GM18505 (cell line): ENCODE measurements around the gene INHBB.

Source experiments
- ATAC-seq: cut with Tn5 transposase; IDR thresholded peaks from one replicate; pipeline ENCODE4 v1.9.1; 2021; ENCODE audit not compliant: unreplicated experiment
- POLR2A ChIP-seq: IDR thresholded peaks from 4 replicates; pipeline ENCODE4 v1.6.1; 2011; ENCODE audit warnings: borderline replicate concordance; ENCODE audit not compliant: insufficient read depth, insufficient read length; ENCODE audit errors: extremely low read depth

The INHBB gene

DNA sequence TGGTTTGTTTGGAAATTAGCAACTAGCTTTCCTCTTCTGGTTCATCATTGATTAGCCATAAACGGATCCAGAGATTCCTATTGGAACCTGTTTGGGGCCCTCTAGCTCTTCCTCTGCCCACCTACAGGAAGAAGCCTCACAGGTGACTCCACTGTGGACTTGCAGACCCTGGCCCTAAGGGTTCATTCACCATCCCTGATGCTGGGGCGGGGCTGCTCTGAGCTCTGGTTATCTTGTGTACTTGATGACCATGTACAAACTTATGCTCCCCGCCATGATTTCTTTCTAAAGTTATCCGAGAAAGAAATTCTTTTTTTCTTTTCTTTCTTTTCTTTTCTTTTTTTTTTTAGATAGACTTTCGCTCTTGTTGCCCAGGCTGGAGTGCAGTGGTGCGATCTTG, 33.9 kb upstream of the INHBB start:
- no peak for TF ChIP-seq POLR2A
- ATAC-seq = no peak

DNA sequence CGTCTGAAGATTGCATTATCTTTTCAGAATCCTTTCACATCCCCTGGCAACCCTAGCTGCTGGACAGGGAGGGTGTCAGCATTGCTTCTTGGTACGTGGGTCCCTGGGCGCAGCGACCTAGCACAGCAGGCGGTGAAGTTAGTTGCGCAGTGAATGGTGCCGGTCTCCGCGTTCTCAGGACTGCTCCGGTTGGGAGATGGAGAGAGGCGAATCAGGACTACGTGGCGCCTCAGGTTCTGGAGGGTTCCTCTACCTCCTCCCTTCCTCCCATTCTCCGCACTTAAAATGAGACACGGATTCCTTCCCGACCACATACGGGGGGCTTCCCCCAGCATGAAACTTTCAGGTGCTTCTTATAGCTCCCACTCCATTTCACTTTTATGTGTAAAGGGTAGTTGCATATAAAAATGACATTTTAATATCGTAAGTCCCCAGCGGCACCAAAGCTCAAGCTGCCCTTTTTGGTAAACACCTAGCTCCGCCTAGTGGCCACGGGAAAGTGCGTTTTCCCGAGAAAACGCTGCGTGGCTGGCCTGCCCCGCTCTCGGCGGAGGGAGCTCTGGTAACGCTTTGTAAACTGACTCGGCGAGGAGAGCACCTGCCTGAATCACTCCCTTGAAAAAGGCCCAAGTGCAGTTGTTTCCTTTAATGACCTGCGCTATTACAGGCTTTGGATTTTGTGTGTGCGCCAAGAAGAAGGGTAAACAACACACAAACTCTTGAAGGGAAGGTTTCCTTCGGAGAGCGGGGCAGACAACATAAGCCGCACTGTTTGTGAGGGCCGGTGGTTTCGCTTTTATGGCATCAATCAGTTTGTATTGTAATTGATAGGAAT, 32.9 kb upstream of the INHBB start:
- no peak for ATAC-seq
- TF ChIP-seq POLR2A = no peak

DNA sequence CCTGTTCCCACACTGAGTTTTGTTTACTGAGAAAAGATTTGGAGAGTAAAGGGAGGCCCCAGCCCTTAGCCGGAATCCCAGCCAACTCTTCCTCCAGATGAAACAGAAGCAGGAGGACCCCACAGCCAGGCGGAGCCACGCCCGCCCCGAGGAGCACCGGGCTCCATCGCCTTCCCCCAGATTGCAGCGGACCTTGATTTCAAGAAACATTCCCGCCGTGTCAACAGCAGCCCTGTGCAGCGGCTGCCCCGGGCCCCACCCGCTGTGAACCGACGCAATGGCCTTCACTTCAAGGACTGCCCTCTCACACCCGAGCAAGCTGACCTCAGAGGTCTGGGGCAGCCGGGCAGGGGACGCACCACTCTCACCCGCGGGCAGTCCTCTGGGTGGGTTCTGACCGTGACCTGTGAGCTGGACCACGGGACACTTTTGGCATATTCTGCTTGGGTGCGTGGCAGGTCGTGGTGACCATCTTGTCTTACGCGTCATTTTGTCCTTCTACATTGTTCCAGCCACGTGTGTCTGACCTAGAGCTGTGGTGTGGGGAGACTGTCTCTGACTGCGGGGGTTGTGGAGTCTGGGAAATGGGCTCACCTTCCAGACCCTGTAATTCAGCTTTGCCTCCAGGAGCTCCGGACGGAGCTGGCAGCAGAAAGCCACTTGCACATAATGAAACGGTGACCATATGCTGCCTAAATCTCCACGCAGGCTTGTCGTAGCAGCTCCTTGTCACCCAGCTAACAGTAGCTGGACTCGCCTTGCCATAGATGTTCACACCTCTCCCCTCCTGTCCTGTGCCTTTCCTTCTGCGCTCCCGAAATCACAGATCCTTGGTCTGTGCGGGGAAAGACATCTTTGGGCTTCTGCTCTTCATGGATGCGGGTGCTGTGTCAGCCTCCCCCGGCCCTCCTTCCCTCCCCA, 32.0 kb upstream of the INHBB start:
- ATAC-seq = no peak

DNA sequence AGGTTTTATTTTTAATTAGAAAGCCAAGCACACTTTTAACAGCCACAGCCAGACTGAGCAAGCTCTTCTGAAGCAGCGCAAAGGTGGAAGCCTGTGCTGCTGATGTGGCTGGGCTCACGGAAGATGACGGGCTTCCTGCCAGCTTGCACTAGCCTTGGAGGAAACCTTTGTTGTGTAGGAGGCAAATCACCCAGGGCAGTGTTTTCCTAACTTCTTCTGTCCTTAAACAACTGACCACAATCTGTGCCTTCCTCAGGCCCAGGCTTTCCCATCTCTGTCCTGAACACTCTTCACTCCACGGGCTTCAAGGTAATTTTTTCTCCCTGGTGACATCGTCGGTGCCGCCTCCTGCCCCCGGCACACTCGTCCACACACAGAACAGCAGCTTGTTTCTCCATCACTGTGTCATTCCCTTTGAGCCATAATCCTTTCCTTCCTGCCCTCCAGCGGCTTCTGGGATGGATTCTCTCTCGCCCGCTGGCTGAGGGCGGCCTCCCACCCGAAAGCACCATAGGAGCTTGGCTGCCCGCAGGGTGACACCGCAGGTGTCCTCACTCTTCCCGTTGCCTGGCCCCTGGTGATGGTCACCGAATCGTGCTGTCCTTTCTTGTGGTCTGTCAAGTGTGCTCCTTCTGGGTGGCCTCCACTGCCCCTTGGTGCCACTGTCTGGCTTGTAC, 31.1 kb upstream of the INHBB start:
- ATAC-seq = no peak
- TF ChIP-seq POLR2A = no peak

More for the DNA sequence above, 32.0 kb upstream of the INHBB start:
- no peak for TF ChIP-seq POLR2A

DNA sequence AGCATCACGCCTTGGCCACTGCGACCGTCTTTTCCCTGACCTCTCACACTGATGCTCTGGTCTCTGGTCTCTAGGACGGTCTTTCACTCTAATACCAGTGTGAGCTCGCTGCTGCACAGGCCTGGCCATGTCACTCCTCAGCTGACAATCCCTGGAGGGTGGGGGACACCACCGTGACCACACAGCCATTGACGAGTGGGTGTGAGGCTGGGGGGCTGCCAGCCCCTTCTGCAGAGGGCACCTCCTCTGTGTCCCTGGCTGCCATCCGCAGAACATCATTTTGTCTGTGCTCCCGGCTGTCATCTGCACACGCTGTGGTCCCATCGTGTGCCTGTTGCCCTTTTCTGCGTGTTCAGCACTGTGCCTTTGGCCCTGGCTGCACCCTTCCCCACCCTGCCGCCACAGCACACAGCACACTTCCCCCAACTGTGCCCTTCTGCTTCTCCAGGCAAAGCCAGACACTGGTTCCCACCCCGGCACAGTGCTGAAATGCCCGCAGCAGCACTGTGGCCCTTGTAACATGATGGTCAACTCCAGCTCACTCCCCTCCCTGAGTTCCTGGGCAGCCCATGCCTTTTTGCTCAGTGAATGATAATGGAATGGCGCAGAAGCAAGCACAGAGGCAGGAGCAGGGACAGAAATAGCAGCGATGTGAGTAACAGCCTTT, 30.4 kb upstream of the INHBB start:
- no peak for ATAC-seq
- no peak for TF ChIP-seq POLR2A

DNA sequence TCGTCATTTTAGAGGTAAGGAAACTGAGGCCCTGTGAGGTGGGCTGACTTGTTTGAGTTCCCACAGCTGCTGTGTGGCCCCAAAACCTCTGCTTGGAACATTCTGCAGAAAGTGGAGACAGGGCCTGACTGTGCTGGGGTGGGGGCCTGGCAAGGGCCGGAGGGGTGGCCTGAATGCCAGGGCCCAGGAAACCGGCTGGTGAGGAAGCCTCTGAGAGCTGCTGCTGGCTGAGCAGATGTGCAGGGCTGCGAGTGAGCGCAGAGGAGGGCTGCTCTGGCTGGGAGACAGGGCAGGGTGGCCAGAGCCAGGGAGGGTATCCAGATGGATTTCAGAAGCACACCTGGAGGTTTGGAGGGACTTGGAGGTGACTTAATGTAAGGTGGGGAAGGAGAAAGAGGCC, 29.9 kb upstream of the INHBB start:
- TF ChIP-seq POLR2A = no peak
- no peak for ATAC-seq

DNA sequence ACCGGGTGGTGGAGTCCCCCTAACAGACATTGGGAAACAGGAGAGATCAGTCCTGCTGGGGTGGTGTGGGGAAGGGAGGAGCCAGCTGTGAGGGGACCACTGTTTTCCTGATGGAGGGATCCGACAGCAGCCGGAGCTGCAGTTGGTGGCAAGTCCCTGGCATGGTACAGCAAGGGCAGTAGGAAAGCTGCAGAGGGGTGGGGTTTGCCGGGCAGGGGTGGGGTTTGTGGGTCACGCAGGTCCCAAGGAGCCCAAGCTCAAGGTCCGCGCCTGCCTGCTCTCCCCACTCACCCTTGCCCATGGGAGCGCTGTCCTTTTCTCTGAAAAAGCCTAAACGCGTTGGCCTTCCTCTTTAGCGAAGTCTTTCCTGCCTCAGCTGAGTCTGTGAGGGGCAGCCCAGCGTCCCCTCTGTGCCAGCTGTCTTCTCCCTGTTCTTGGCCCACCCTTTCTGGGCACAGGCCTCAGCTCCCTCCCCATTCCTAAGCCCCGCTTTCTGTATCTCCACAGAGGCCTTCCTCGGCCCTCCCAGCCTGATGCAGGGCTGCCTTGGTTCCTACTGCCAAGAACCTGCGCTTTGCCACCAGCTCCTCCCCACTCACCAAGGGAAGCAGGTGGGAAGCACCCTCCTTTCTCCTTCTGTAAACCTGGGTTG, 29.3 kb upstream of the INHBB start:
- no peak for TF ChIP-seq POLR2A
- no peak for ATAC-seq

DNA sequence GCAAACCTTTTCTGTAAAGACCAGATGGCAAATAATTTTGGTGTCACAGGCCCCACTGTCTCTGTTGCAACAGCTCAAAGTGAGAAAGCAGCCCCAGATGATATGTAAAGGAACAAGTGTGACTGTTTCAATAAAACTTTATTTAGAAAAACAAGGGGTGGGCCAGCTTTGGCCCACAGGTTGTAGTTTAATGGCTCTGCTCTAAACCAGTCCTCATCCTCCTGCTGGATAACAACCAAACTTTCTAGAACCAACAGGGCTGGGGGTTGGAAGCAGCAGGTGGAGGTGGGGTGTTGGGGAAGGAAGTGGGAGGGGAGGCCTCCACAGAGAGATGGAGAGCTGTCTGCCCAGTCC, 28.8 kb upstream of the INHBB start:
- TF ChIP-seq POLR2A = no peak
- ATAC-seq = no peak

DNA sequence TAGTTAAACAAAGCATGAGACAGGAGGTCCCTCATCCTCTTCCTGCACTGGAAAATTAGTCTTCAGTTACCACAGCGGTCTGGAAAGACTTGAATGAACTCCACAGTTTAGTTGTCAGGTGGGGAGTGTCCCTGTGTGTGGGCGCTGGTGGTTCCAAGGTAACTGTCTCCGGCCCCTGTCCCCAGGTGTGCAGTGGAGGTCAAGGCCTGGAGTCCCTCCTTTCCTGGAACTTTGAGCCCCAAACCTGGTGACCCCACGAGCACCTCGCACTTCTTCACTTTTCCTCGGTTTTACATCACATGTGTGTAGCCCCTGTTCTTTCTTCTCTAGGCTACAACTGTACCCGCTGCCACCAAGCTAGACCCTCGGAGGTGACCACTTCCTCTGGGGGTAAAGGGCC, 28.0 kb upstream of the INHBB start:
- ATAC-seq = no peak
- no peak for TF ChIP-seq POLR2A

DNA sequence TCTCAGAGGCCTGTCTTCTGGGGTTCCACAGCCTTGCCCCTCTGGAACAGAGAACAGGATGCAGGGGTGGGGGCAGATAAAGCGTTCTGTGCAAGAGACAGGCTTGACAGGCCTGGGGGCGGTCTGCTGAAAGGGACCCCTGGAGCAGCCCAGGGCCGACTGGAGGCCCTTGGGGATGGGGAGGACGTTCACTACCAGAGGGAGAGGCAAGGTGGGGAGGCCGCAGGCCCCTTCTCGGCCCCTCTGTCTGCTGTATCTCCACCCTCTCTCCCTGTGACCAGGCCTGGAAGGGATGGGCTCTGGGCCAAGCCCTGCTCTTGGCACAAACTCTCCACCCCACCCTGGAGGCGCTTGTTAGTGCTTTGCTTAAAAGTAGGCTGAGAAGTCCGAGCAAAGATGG, 27.3 kb upstream of the INHBB start:
- no peak for ATAC-seq
- TF ChIP-seq POLR2A = no peak

DNA sequence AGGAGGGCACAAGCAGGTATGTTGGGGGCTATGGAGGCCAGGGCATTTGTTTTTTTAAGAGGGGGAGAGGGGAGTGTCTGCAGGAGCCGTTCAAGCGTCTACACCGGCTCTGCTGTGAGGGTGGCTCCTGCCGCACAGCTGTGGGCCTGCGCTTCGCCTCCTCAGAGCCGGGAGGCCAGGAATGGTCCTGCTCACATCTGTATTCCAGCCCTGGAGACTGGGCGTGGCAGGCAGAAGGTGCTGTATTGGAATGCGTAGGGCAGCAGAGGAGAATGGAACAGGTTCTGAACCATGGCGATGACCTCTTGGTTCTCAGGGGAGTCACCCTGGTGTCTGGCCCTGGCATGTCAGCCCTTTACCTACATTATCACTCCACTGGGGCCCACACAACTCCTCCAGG, 26.8 kb upstream of the INHBB start:
- no peak for TF ChIP-seq POLR2A
- no peak for ATAC-seq

DNA sequence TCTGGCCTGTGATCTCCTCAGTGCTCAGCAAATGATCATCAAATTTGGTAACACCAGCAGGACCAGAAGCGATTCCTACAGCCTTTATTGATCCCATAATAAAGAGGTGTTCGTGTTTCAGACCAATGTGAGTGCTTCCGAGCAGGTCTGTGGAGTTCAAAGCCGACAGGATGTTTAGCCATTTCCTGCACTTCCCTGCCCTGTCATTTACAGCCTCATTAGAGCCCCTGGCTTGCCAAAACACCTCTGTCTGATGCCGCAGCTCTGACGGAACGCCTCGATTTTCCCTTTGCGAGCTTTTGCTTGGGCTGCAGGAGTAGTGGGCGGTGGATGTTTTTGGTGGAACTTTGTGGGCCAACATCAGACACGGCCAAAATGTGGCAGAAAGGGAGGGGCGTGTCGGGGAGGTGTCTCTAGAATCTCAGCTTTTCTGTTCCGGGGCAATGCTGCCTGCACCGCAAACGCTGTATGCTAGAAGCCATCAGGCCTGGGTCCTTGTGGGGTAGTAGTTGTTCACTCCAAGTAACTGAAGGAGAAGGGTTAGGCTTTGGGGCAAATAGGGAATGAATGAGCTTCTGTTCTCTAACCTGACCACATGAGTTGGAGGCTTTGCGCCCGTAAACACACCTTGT, 26.1 kb upstream of the INHBB start:
- no peak for TF ChIP-seq POLR2A
- no peak for ATAC-seq
